Middle frontal gyrus (tissue), 1 donor: ENCODE data around the gene ARRDC5.
"Not testable (repeated sequence)": the region's sequence is repeated elsewhere in the genome, so short reads cannot be mapped to it uniquely, and the experiment has no call there.

Source experiments
- DNase-seq: peaks from one replicate; pipeline ENCODE4 v3.0.0-alpha.2; 2015; ENCODE audit warnings: low spot score; ENCODE audit errors: extremely low spot score

Gene ARRDC5

GRCh38 chr19:4870025-4870700, 32.5 kb downstream of the ARRDC5 start:
- DNase-seq, result no peak

GRCh38 chr19:4868286-4868834, 34.3 kb downstream of the ARRDC5 start:
- no peak for DNase-seq

- DNase-seq, result peak; percentile 53
Measured at GRCh38 chr19:4867534-4868285, 35.0 kb downstream of the ARRDC5 start, which contains the start of gene PLIN3. PLIN3 (minus strand) TSS chr19:4867667; CDS start chr19:4861394, 6,273 bp downstream.

GRCh38 chr19:4866595-4867424, 35.9 kb downstream of the ARRDC5 start:
- DNase-seq, result no peak

- DNase-seq, result no peak
Measured at GRCh38 chr19:4861147-4861546, 41.5 kb downstream of the ARRDC5 start.

- no peak for DNase-seq
Measured at GRCh38 chr19:4859697-4860096, 43.0 kb downstream of the ARRDC5 start.

- not testable (repeated sequence) for DNase-seq
Measured at GRCh38 chr19:4856468-4856867, 46.2 kb downstream of the ARRDC5 start.

- DNase-seq, result not testable (repeated sequence)
Measured at GRCh38 chr19:4853506-4853905, 49.2 kb downstream of the ARRDC5 start.

GRCh38 chr19:4852484-4852883, 50.2 kb downstream of the ARRDC5 start:
- no peak for DNase-seq

- DNase-seq, result no peak
Measured at GRCh38 chr19:4851551-4852290, 51.0 kb downstream of the ARRDC5 start.

- no peak for DNase-seq
Measured at GRCh38 chr19:4849019-4849418, 53.7 kb downstream of the ARRDC5 start.

GRCh38 chr19:4847190-4847973, 55.3 kb downstream of the ARRDC5 start:
- DNase-seq, result no peak

- DNase-seq, result not testable (repeated sequence)
Measured at GRCh38 chr19:4845975-4846374, 56.7 kb downstream of the ARRDC5 start.

- DNase-seq, result no peak
Measured at GRCh38 chr19:4844348-4845179, 58.1 kb downstream of the ARRDC5 start.

- no peak for DNase-seq
Measured at GRCh38 chr19:4843647-4843965, 59.1 kb downstream of the ARRDC5 start.
